Tibial artery (tissue), 4 donors: ENCODE measurements around the gene CCL24.

Experiments used
- DNase-seq, 2 donors: peaks; one replicate each; pipeline ENCODE4 v3.0.0-alpha.2; 2019
- H3K27ac ChIP-seq, 2 donors: fragments of 200-600 bp; sonication (generic) in 1 of 2; 1 replicate in 1 of 2; 2 replicates in 1 of 2; pipeline ENCODE4 v1.5.1; 2018 to 2019; ENCODE audit warnings: mild to moderate bottlenecking in 1 of 2
- H3K27me3 ChIP-seq, 2 donors: fragments of 200-600 bp; sonication (generic) in 1 of 2; one replicate each; pipeline versions ENCODE4 v1.5.1 to v1.6.0; 2016 to 2019
- H3K36me3 ChIP-seq, 3 donors: fragments of 200-600 bp; sonication (generic) in 2 of 3; one replicate each; pipeline ENCODE4 v1.5.1; 2016 to 2019; ENCODE audit warnings: mild to moderate bottlenecking in 2 of 3
- H3K4me1 ChIP-seq, 4 donors: fragments of 200-600 bp; sonication (generic) in 2 of 4; 1 replicate in 3 of 4; 2 replicates in 1 of 4; pipeline ENCODE4 v1.5.1; 2016 to 2019
- H3K4me3 ChIP-seq, 2 donors: fragments of 200-600 bp; sonication (generic) in 1 of 2; 1 replicate in 1 of 2; 2 replicates in 1 of 2; pipeline ENCODE4 v1.5.1; 2018 to 2019; ENCODE audit warnings: mild to moderate bottlenecking in 2 of 2
- H3K9me3 ChIP-seq, 3 donors: fragments of 200-600 bp; sonication (generic) in 1 of 3; one replicate each; pipeline ENCODE4 v1.5.1; 2016 to 2019
- intact Hi-C: fragments of 100-400 bp; cut with DNase I; formaldehyde crosslinking; loops from one replicate; pipeline ENCODE4 v1.15.0; 2023; ENCODE audit warnings: low total_unique reads
- TF ChIP-seq, protein P1 (sequence below), 2 experiments: fragments of 200-600 bp in 1 of 2; fragments of 450-650 bp in 1 of 2; IDR thresholded peaks; one replicate each; pipeline ENCODE4 v1.5.1; 2017 to 2019; ENCODE audit warnings: antibody characterized with exemption in 2 of 2, mild to moderate bottlenecking in 1 of 2, moderate library complexity in 1 of 2

CCL24 gene

GRCh38 chr7:75809396-75809795 is 4.2 kb downstream of the CCL24 start:
- TF ChIP-seq, protein P1, sequence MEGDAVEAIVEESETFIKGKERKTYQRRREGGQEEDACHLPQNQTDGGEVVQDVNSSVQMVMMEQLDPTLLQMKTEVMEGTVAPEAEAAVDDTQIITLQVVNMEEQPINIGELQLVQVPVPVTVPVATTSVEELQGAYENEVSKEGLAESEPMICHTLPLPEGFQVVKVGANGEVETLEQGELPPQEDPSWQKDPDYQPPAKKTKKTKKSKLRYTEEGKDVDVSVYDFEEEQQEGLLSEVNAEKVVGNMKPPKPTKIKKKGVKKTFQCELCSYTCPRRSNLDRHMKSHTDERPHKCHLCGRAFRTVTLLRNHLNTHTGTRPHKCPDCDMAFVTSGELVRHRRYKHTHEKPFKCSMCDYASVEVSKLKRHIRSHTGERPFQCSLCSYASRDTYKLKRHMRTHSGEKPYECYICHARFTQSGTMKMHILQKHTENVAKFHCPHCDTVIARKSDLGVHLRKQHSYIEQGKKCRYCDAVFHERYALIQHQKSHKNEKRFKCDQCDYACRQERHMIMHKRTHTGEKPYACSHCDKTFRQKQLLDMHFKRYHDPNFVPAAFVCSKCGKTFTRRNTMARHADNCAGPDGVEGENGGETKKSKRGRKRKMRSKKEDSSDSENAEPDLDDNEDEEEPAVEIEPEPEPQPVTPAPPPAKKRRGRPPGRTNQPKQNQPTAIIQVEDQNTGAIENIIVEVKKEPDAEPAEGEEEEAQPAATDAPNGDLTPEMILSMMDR (IDR thresholded peaks at IDR 0.05): no peak
- Histone ChIP-seq H3K27ac (no peak overlapping the region), H3K9me3 (peaks cover 0 to 17% (median 16%) of the 10 kb centered on the region in 3 donors), H3K36me3 (no peaks in the 10 kb centered on the region), H3K4me3 (no peak overlapping the region), H3K27me3 (no peaks in the 10 kb centered on the region), H3K4me1 (no peaks in the 10 kb centered on the region)
- intact Hi-C loops: no loop called here
- DNase-seq: no peak

DNA sequence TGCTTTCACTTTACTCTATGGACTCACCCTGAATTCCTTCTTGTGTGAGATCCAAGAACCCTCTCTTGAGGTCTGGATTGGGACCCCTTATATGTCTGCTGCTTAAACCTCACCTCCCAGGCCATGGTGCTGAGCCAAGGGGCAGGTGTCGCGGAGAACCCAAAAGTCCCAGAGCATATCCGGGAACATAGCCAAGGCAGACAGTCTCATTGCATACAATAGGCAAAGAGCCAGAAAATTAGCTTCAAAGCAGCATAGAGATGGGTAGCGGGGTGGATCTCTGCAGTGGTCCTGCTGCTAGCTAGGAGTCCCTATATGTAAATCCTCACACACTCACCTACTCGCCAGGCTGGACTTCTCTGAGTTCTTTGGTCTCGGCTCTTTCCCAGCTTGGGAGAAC is 5.5 kb downstream of the CCL24 start:
- intact Hi-C loops: no loop called here
- no peak for DNase-seq
- H3K4me3 ChIP-seq: no peak overlapping the region
- H3K27ac ChIP-seq: no peak overlapping the region
- TF ChIP-seq, protein P1 (IDR thresholded peaks at IDR 0.05): no peak
- H3K9me3 ChIP-seq: peaks cover 0 to 17% (median 16%) of the 10 kb centered on the region in 3 donors
- no peaks in the 10 kb centered on the region for H3K4me1 ChIP-seq
- no peaks in the 10 kb centered on the region for H3K36me3 ChIP-seq
- peaks cover 0 to 3% of the 10 kb centered on the region in 2 donors for H3K27me3 ChIP-seq

- Histone ChIP-seq H3K9me3 (peaks cover 0 to 17% (median 16%) of the 10 kb centered on the region in 3 donors), H3K36me3 (no peaks in the 10 kb centered on the region), H3K4me3 (no peak overlapping the region), H3K27me3 (peaks cover 0 to 3% of the 10 kb centered on the region in 2 donors), H3K4me1 (no peaks in the 10 kb centered on the region), H3K27ac (no peak overlapping the region)
- intact Hi-C loops: no loop called here
- no peak for DNase-seq
- TF ChIP-seq, protein P1 (IDR thresholded peaks at IDR 0.05): no peak
These were observed 6.2 kb downstream of the CCL24 start for GRCh38 chr7:75807452-75807851.

GRCh38 chr7:75806560-75807307 is 6.9 kb downstream of the CCL24 start:
- Histone ChIP-seq H3K4me1 (no peaks in the 10 kb centered on the region), H3K27me3 (peaks cover 0 to 3% of the 10 kb centered on the region in 2 donors), H3K9me3 (peaks cover 0 to 17% (median 16%) of the 10 kb centered on the region in 3 donors), H3K36me3 (no peaks in the 10 kb centered on the region), H3K27ac (no peak overlapping the region), H3K4me3 (no peak overlapping the region)
- TF ChIP-seq, protein P1 (IDR thresholded peaks at IDR 0.05): no peak
- intact Hi-C loops: no loop called here
- DNase-seq: no peak

DNA sequence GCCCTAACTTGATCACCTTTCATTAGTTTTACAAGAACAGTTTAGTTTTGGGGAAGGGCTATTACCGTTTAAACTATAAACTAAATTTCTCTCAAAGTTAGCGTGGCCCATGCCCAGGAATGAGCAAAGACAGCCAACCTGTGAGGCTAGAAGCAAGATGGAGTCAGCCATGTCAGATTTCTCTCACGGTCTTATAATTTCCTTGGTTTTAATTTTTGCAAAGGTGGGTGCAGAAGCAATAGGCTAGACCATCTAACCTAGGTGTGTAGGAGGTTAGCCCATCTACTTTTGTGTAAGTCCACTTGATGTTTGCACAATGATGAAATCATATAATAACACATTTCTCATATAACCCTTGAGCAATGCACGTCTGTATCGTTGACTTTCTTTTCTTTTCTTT is 8.9 kb downstream of the CCL24 start:
- no peak for DNase-seq
- Histone ChIP-seq H3K4me3 (no peak overlapping the region), H3K9me3 (peaks cover 0 to 17% (median 16%) of the 10 kb centered on the region in 3 donors), H3K4me1 (no peaks in the 10 kb centered on the region), H3K36me3 (no peaks in the 10 kb centered on the region), H3K27me3 (peaks cover 0 to 5% of the 10 kb centered on the region in 2 donors), H3K27ac (no peak overlapping the region)
- intact Hi-C loops: no loop called here
- TF ChIP-seq, protein P1 (IDR thresholded peaks at IDR 0.05): no peak
